Fibroblast of lung (primary cell): ENCODE data around the gene OGFOD2. TPM values are rescaled to one million over a fixed set of nuclear protein-coding genes. Genes with fewer than 3 reads are reported as not detected.

ENCODE experiments used
- DNase-seq, 2 donors: peaks; one replicate each; pipeline versions ENCODE4 v3.0.0 to v3.0.0-alpha.2; 2010; ENCODE audit warnings: low read depth in 2 of 2
- H2AFZ ChIP-seq: 2 replicates; pipeline ENCODE4 v1.5.1; 2012; ENCODE audit warnings: low read length, control low read depth, inconsistent platforms
- H3K27ac ChIP-seq: 2 replicates; pipeline ENCODE4 v1.5.1; 2011; ENCODE audit warnings: low read length, control low read depth; ENCODE audit not compliant: insufficient read depth
- H3K27me3 ChIP-seq: 2 replicates; pipeline ENCODE4 v1.5.1; 2011; ENCODE audit warnings: mild to moderate bottlenecking, low read length; ENCODE audit not compliant: control insufficient read depth, insufficient read depth
- H3K36me3 ChIP-seq: 2 replicates; pipeline ENCODE4 v1.5.1; 2011; ENCODE audit warnings: low read length; ENCODE audit not compliant: control insufficient read depth, insufficient read depth
- H3K4me1 ChIP-seq: 2 replicates; pipeline ENCODE4 v1.5.1; 2011; ENCODE audit warnings: low read length; ENCODE audit not compliant: control insufficient read depth, insufficient read depth; ENCODE audit errors: extremely low read depth
- H3K4me2 ChIP-seq: 2 replicates; pipeline ENCODE4 v1.5.1; 2011; ENCODE audit warnings: low read length, control low read depth; ENCODE audit not compliant: insufficient read depth; ENCODE audit errors: extremely low read depth
- H3K4me3 ChIP-seq, 4 experiments: fragments of 200-600 bp in 1 of 4; sonication (generic) in 1 of 4; replicated peaks in 1 of 4; 2 replicates each; pipeline ENCODE4 v1.5.1; 2011 to 2016; ENCODE audit warnings: low read length in 4 of 4, low read depth in 3 of 4, mild to moderate bottlenecking in 3 of 4, control low read depth in 2 of 4, inconsistent platforms in 1 of 4, mixed read lengths in 1 of 4; ENCODE audit not compliant: insufficient read depth in 1 of 4; ENCODE audit errors: control extremely low read depth in 1 of 4
- H3K79me2 ChIP-seq: 2 replicates; pipeline ENCODE4 v1.5.1; 2012; ENCODE audit warnings: mild to moderate bottlenecking, low read length, inconsistent platforms; ENCODE audit not compliant: control insufficient read depth, insufficient read depth
- H3K9ac ChIP-seq: 2 replicates; pipeline ENCODE4 v1.5.1; 2011; ENCODE audit warnings: mild to moderate bottlenecking, low read length, control low read depth; ENCODE audit not compliant: insufficient read depth
- H3K9me3 ChIP-seq: 2 replicates; pipeline ENCODE4 v1.5.1; 2012; ENCODE audit warnings: low read depth, low read length; ENCODE audit not compliant: control insufficient read depth, insufficient read depth
- H4K20me1 ChIP-seq: 2 replicates; pipeline ENCODE4 v1.5.1; 2011; ENCODE audit warnings: low read length; ENCODE audit not compliant: control insufficient read depth, insufficient read depth; ENCODE audit errors: extremely low read depth
- CTCF ChIP-seq, 2 donors: IDR thresholded peaks in 1 of 2; conservative IDR thresholded peaks in 1 of 2; 1 replicate in 1 of 2; 2 replicates in 1 of 2; pipeline ENCODE4 v1.5.1; 2011 to 2012; ENCODE audit warnings: low read length in 2 of 2, control low read depth in 1 of 2, inconsistent platforms in 1 of 2, low read depth in 1 of 2, mild to moderate bottlenecking in 1 of 2
- EZH2 ChIP-seq: IDR thresholded peaks from 2 replicates; pipeline ENCODE4 v1.5.1; 2012; ENCODE audit warnings: low read length, control low read depth, mild to moderate bottlenecking; ENCODE audit errors: missing control alignments
- polyA plus RNA-seq, 2 donors: library from polyadenylated mRNA; depleted of rRNA in 1 of 2; stranded (reverse) in 1 of 2; unstranded in 1 of 2; fragments of >200 nt; gene quantifications; 2 replicates each; pipeline ENCODE4 v1.2.1, GENCODE V29; 2011 to 2012; ENCODE audit warnings: missing spikeins in 1 of 2
- total RNA-seq: library from RNA; depleted of rRNA; stranded (reverse); fragments of >200 nt; gene quantifications from 2 replicates; pipeline ENCODE4 v1.2.1, GENCODE V29; 2014

Gene OGFOD2
- total and polyA plus RNA-seq, 2 donors (not counting 1 experiment from before 2014, with no cell fraction given) = 5.2 to 9.6 TPM

- Histone ChIP-seq H3K9ac (peak overlapping the region; percentile 77), H3K9me3 (no peaks in the 10 kb centered on the region), H2AFZ (peak overlapping the region; percentile 7), H3K27ac (peak overlapping the region; percentile 97), H3K4me2 (peak overlapping the region; percentile 100), H3K27me3 (no peaks in the 10 kb centered on the region), H3K36me3 (peaks cover 8% of the 10 kb centered on the region), H3K79me2 (peaks cover 21% of the 10 kb centered on the region), H3K4me3 (peak overlapping the region; percentile 50 to 97 (median 84)), H3K4me1 (peaks cover 12% of the 10 kb centered on the region), H4K20me1 (no peaks in the 10 kb centered on the region)
- DNase-seq = peak in 1 of 2 donors; percentile 12
- no peak for TF ChIP-seq CTCF (conservative IDR thresholded peaks at IDR 0.05 in 1 of 2, IDR thresholded peaks at IDR 0.05 in 1 of 2; ENCODE audit: low read depth in 1 of 2, low read length in 2 of 2)
- TF ChIP-seq EZH2 = no peak
Measured at GRCh38 chr12:122975790-122976647, 975 bp downstream of the OGFOD2 start.

GRCh38 chr12:122976648-122976975, 1.6 kb downstream of the OGFOD2 start:
- DNase-seq = peak in 1 of 2 donors; percentile 13
- no peak for TF ChIP-seq EZH2
- TF ChIP-seq CTCF (conservative IDR thresholded peaks at IDR 0.05 in 1 of 2, IDR thresholded peaks at IDR 0.05 in 1 of 2; ENCODE audit: low read depth in 1 of 2, low read length in 2 of 2) = no peak
- peak overlapping the region; percentile 100 for H3K4me2 ChIP-seq

GRCh38 chr12:122977153-122977552, 2.1 kb downstream of the OGFOD2 start:
- H3K27ac ChIP-seq = no peak overlapping the region

More at GRCh38 chr12:122976648-122976975, 1.6 kb downstream of the OGFOD2 start:
- peaks cover 27% of the 10 kb centered on the region for H3K79me2 ChIP-seq
- no peaks in the 10 kb centered on the region for H4K20me1 ChIP-seq
- peaks cover 12% of the 10 kb centered on the region for H3K4me1 ChIP-seq
- H3K9me3 ChIP-seq = no peaks in the 10 kb centered on the region
- peaks cover 8% of the 10 kb centered on the region for H3K36me3 ChIP-seq
- H3K9ac ChIP-seq = no peak overlapping the region
- H3K27me3 ChIP-seq = no peaks in the 10 kb centered on the region
- no peak overlapping the region for H2AFZ ChIP-seq
- peak overlapping the region in 1 of 4 experiments; percentile 86 for H3K4me3 ChIP-seq
- peak overlapping the region; percentile 97 for H3K27ac ChIP-seq

More at GRCh38 chr12:122977153-122977552, 2.1 kb downstream of the OGFOD2 start:
- H2AFZ ChIP-seq = no peak overlapping the region
- H3K79me2 ChIP-seq = peaks cover 32% of the 10 kb centered on the region
- no peak for DNase-seq
- no peaks in the 10 kb centered on the region for H4K20me1 ChIP-seq
- no peak overlapping the region for H3K9ac ChIP-seq
- peaks cover 13% of the 10 kb centered on the region for H3K4me1 ChIP-seq
- H3K27me3 ChIP-seq = no peaks in the 10 kb centered on the region
- H3K4me2 ChIP-seq = no peak overlapping the region
- H3K9me3 ChIP-seq = no peaks in the 10 kb centered on the region
- no peak overlapping the region for H3K4me3 ChIP-seq
- no peak for TF ChIP-seq CTCF (conservative IDR thresholded peaks at IDR 0.05 in 1 of 2, IDR thresholded peaks at IDR 0.05 in 1 of 2; ENCODE audit: low read depth in 1 of 2, low read length in 2 of 2)
- TF ChIP-seq EZH2 = no peak
- peaks cover 11% of the 10 kb centered on the region for H3K36me3 ChIP-seq
